ENCODE results near the gene CAMSAP2.

DNA sequence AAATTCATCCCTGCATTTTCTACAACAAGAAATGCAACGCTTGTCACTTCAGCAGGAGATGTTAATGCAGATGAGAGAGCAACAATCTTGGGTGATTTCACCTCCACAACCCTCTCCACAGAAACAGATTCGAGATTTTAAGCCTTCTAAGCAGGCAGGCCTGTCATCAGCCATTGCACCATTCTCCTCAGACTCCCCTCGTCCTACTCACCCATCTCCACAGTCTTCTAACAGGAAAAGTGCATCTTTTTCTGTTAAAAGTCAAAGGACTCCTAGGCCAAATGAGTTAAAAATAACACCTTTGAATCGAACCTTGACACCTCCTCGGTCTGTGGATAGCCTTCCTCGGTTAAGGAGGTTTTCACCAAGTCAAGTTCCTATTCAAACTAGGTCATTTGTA, 110.7 kb downstream of the CAMSAP2 start:
- TF ChIP-seq, protein P1, sequence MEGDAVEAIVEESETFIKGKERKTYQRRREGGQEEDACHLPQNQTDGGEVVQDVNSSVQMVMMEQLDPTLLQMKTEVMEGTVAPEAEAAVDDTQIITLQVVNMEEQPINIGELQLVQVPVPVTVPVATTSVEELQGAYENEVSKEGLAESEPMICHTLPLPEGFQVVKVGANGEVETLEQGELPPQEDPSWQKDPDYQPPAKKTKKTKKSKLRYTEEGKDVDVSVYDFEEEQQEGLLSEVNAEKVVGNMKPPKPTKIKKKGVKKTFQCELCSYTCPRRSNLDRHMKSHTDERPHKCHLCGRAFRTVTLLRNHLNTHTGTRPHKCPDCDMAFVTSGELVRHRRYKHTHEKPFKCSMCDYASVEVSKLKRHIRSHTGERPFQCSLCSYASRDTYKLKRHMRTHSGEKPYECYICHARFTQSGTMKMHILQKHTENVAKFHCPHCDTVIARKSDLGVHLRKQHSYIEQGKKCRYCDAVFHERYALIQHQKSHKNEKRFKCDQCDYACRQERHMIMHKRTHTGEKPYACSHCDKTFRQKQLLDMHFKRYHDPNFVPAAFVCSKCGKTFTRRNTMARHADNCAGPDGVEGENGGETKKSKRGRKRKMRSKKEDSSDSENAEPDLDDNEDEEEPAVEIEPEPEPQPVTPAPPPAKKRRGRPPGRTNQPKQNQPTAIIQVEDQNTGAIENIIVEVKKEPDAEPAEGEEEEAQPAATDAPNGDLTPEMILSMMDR (tag by site-specific recombination; IDR thresholded peaks at IDR 0.05): no peak
- no peak for TF ChIP-seq KLF8 (tag by site-specific recombination; IDR thresholded peaks at IDR 0.05)
- TF ChIP-seq YY1 (tag by site-specific recombination; IDR thresholded peaks at IDR 0.05): no peak
- TF ChIP-seq ZEB2 (tag by site-specific recombination; IDR thresholded peaks at IDR 0.05): no peak
- TF ChIP-seq ZNF777 (tag by site-specific recombination; IDR thresholded peaks at IDR 0.05; ENCODE audit: borderline replicate concordance): no peak
- TF ChIP-seq ZNF157 (tag by site-specific recombination; IDR thresholded peaks at IDR 0.05): no peak
- no peak for TF ChIP-seq AEBP2 (tag by site-specific recombination; IDR thresholded peaks at IDR 0.05; ENCODE audit: borderline replicate concordance)
- no peak for TF ChIP-seq ZNF292 (tag by site-specific recombination; IDR thresholded peaks at IDR 0.05; ENCODE audit: borderline replicate concordance, low read depth)
- no peak for TF ChIP-seq ZBTB21 (tag by site-specific recombination; IDR thresholded peaks at IDR 0.05)
- no peak for TF ChIP-seq ZNF747 (tag by site-specific recombination; IDR thresholded peaks at IDR 0.05)
